Measurements from ENCODE around the gene TAAR8.
"Not testable (repeated sequence)": the region's sequence is repeated elsewhere in the genome, so short reads cannot be mapped to it uniquely, and the experiment has no call there.

Gene TAAR8

GRCh38 chr6:132548746-132549463, 3.6 kb upstream of the TAAR8 start:
- no peak for DNase-seq

- DNase-seq, result no peak
These were observed 1.3 kb upstream of the TAAR8 start for GRCh38 chr6:132551214-132551613.

- not testable (repeated sequence) for DNase-seq
These were observed 7.6 kb downstream of the TAAR8 start for GRCh38 chr6:132560087-132560486.

GRCh38 chr6:132566404-132566803, 13.9 kb downstream of the TAAR8 start:
- DNase-seq, result no peak

- no peak for DNase-seq
These were observed 15.1 kb downstream of the TAAR8 start for GRCh38 chr6:132567566-132567965.

- DNase-seq, result no peak
These were observed 16.1 kb downstream of the TAAR8 start for GRCh38 chr6:132568611-132569010.

GRCh38 chr6:132569170-132569569, 16.7 kb downstream of the TAAR8 start:
- no peak for DNase-seq

- no peak for DNase-seq
These were observed 17.8 kb downstream of the TAAR8 start, which contains the start of gene TAAR6 for GRCh38 chr6:132570221-132570777. TSS of gene TAAR6 (plus strand) at chr6:132570322. CDS start at chr6:132570322, 0 bp downstream.

- no peak for DNase-seq
These were observed 19.3 kb downstream of the TAAR8 start for GRCh38 chr6:132571774-132572173.

- DNase-seq, result no peak
These were observed 32.2 kb downstream of the TAAR8 start for GRCh38 chr6:132584698-132585097.

- DNase-seq, result no peak
These were observed 35.0 kb downstream of the TAAR8 start for GRCh38 chr6:132587424-132587823.

GRCh38 chr6:132589454-132589853, 37.0 kb downstream of the TAAR8 start, which contains the start of gene TAAR5:
TSS of gene TAAR5 (minus strand) at chr6:132589741. CDS start at chr6:132589686, 55 bp downstream.
- DNase-seq, result no peak

GRCh38 chr6:132590362-132590761, 37.9 kb downstream of the TAAR8 start:
- DNase-seq, result no peak

- DNase-seq, result no peak
These were observed 40.4 kb downstream of the TAAR8 start for GRCh38 chr6:132592855-132593254.

GRCh38 chr6:132596201-132596600, 43.7 kb downstream of the TAAR8 start:
- DNase-seq, result no peak

- DNase-seq, result no peak
These were observed 46.0 kb downstream of the TAAR8 start for GRCh38 chr6:132598473-132598872.

GRCh38 chr6:132600900-132601299, 48.4 kb downstream of the TAAR8 start:
- DNase-seq, result not testable (repeated sequence)
